SK-N-SH (cell line): ENCODE results near the gene ACLY.

ENCODE experiments used
- EP300 ChIP-seq, 2 experiments: IDR thresholded peaks; 2 replicates each; pipeline versions ENCODE4 v1.4.0 to v1.6.1; 2012; ENCODE audit warnings: borderline replicate concordance in 1 of 2, low read depth in 1 of 2, low read length in 1 of 2
- FOXJ3 ChIP-seq: sonication (generic); formaldehyde crosslinking; IDR thresholded peaks from 2 replicates; pipeline ENCODE4 v1.5.1; 2020; ENCODE audit warnings: mild to moderate bottlenecking, missing genetic modification reagents
- TF ChIP-seq, protein P1 (sequence below): fragments of 200-600 bp; sonication (generic); IDR thresholded peaks from 2 replicates; pipeline ENCODE4 v1.6.1; 2017; ENCODE audit warnings: antibody characterized with exemption, mild to moderate bottlenecking, moderate library complexity

- TF ChIP-seq EP300 (IDR thresholded peaks at IDR 0.05; ENCODE audit: borderline replicate concordance in 1 of 2, low read depth in 1 of 2, low read length in 1 of 2) (no peak), FOXJ3 (CRISPR knock-in tag) (no peak)
- TF ChIP-seq, protein P1, sequence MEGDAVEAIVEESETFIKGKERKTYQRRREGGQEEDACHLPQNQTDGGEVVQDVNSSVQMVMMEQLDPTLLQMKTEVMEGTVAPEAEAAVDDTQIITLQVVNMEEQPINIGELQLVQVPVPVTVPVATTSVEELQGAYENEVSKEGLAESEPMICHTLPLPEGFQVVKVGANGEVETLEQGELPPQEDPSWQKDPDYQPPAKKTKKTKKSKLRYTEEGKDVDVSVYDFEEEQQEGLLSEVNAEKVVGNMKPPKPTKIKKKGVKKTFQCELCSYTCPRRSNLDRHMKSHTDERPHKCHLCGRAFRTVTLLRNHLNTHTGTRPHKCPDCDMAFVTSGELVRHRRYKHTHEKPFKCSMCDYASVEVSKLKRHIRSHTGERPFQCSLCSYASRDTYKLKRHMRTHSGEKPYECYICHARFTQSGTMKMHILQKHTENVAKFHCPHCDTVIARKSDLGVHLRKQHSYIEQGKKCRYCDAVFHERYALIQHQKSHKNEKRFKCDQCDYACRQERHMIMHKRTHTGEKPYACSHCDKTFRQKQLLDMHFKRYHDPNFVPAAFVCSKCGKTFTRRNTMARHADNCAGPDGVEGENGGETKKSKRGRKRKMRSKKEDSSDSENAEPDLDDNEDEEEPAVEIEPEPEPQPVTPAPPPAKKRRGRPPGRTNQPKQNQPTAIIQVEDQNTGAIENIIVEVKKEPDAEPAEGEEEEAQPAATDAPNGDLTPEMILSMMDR = no peak
Measured at GRCh38 chr17:41836550-41837196, 82.1 kb downstream of the ACLY start.
